ENCODE measurements around the gene ZIC4.

ZIC4 gene

DNA sequence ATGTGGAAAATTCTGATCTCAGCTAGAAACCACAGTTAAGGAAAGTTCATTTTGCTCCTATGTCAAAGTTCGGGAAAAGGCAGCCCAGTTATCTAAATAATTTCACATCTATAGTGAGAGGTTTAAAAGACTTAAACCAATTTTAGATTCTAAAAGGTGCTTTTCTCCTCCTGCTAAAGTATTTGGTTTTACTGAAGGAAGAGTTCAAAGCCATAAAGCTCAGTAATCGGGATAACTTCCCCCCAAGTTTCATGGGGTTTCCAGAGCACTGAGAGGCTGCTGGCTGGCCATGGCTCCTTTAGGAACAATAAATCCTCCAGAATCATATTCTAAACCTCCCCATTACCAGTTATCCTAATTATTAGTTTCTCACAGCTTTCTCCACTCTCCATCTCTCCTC lies 38.2 kb downstream of the ZIC4 start:
- DNase-seq: no peak

DNA sequence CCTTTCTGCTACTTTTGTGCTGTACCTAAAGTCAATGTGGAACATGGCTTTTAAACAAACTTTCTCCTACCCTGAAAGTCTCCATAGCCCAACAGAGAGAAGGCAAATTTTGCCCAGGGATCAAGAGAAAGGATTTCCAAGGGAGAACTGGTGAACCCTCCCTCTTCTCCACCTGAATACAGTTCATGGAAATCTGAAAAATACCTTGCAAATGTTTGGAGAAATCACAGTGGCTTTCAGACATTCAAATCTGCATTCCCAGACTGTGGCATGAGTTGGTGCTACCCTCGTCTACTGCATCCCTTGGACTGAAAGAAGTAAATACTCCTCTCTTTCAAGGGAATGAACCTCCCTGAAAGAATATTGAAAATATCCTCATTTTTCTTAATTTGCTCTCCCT lies 38.7 kb downstream of the ZIC4 start:
- DNase-seq: no peak

DNA sequence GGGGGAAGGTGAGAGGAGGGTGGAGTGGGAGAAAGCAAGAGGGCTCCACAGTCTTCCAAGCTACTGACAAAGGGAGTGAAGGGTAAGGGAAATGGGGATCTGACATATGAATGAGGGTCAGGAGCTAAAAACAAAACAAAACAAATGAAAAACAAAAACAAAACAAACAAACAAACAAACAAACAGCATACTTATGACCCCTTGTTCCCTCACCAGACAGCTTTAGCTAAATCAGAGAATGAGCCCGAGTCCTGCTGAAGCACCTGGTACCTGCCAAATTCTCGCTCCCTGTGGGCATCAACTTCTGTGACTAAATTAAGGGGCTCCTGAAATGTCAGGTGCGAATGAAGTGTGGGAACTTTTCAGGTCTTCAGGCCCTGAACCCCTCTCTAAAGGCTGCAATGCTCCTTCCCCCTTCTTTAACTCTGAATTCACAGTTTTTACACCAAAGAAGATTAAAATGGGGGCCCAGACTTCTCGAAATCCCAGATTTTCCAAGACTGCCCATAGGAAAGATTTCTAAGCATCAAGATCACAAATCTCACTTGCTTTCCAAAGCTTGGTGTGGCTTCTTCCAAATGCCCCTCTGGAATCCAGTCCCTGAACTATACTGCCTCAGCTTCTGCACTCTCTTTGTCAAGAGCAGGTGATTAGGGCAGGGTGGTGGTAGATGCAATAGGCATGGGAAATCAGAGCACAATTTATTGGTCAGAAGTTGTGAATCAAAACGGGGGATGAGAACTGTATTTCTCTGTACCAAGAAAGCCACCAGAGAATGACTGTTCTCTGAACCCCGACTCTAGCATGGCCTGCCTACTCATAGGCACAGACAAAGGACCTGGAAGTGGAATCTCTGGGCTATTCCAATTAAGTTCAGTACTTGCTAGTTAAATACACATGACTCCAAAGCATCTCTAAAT lies 40.9 kb downstream of the ZIC4 start:
- DNase-seq: no peak

- DNase-seq: no peak
Observed at GRCh38 chr3:147364771-147365170, 41.6 kb downstream of the ZIC4 start.

GRCh38 chr3:147361454-147362420 lies 44.6 kb downstream of the ZIC4 start:
- DNase-seq: peak; percentile 24

DNA sequence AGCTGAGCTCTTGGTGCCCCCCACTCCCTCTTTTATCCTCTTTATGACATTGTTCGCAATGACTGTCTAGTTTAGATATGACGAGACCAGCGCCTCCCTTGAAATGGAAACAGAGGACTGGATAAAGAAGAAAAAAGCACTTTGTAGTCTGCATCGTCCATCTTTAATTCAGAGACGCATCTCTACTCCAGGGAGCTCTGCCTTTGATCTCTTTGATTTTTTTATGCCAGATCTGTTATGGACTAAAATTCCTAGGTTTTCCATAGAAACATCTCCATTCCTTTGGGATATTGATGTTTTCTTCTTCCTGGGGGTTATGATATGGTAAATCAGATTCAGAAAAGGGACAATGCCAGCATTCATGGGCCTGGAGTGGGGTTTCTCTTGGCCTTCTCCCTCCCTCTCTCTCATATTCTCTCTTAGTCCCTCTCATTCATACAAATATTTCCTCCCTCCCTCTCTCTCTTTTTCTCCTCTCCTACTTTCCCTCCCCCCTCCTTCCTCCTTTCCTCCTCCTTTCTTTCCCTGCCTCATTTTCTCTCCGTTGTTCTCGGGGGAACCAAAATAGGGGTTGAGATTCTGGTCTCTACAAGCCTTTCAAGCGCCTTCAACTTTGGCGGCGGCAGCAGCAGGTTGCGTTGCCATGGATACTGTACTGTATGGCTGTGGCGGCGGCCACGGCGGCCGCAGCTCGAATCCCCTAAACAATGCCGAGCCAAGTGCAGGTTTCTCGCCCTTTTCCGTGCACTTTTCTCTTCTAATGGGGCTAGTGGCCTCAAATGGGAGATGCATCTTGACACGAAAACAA lies 45.5 kb downstream of the ZIC4 start:
- peak; percentile 73 for DNase-seq

DNA sequence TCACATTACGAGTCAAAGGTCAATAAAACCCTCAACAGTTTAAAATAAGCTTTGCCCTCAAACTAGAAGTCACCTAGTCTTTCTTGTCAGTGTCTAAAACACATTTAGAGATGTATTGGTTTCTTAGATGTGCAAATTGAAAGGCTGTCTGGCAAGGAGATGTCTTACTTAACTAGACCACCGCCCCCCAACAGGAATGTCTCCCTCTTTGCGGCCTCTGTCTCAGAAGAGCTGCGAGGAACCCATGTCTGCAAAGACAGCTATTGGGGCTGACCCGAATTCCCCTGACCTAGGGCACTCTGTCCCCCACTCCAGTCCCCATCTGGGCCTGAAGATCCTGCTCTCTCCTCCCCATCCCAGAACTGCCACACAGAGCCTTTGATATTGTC lies 46.3 kb downstream of the ZIC4 start:
- no peak for DNase-seq

DNA sequence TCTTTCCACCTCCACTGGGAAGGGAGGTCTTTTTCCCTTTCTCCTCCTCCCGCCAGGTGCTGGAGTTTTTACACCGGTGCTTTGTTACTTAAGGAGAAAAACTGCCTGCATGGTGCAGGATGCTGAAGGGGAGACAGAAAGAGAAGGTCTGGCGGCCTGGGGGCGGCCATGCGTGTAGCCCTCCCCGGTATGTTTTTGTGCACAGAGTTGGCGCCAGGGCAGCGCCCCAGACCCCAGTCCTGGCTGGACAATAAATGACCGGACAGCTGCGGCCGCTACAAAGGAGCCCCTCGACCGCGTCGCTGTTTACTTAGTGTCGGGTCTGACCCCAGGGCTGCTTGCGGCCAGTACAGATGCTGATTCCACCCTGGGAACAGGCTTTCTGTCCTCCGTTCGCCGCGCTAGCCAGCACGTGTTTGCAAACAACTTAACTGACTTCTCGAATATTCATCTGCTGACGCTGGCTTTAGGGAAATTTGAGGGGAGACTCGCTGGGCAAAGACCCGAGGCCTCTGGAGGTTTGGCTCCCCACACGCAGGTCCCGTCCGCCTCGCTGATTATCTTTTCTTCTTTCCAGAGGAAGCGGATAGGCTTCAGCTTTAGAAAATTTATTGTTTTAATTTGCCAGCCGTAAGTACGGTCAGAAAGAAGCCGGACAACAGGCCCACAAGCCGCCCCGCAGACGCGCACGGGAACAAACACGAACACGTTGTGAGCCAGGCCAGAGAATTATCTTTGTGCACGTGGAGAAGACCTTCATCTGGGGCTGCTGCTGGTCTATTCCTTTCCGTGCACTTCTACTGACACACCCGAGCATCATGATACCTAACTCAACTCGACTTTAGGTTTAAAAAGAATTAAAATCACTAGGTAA lies 46.9 kb downstream of the ZIC4 start:
- DNase-seq: no peak

DNA sequence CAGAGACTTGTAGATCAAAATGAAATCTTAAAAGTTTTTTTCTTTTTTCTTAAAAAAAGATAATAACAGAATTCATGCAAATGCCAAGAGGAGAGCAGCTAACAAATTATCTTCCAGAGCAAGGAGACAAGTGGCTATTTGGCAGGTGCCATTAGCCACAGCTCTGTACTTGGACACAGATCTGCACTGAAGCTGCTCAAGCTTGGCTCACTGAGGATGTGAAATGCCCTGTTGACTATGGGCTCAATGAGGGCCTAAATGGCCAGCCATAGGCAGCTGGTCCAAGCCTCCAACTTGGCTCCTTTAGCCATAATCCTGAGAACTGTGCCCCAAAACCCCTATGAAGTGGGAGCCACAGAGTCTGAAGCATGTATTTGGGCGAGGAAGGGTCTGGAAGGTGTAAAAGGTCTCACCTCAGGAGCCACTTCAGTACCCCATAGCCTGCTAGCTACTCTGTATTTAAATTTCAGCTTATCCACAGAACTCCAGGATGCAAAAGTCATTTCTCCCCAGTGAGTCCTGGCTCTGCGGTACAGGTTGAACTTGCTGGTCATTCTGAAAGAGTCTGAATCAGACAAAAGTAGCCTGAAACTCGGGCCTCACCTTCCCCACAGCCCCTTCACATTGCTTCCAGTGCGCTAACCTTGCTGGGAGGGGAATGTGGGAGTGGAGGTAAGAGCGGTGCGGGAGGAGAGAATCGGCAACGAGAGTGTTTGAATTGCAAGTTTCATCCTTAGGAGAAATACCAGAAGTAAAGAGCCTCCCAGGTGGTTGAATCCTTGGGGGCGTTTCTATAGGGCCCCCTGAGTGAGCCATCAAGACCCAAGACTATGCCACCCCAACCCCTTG lies 48.0 kb downstream of the ZIC4 start:
- no peak for DNase-seq

GRCh38 chr3:147356909-147357900 lies 49.1 kb downstream of the ZIC4 start:
- DNase-seq: no peak

GRCh38 chr3:147356145-147356908 lies 50.0 kb downstream of the ZIC4 start:
- DNase-seq: no peak

DNA sequence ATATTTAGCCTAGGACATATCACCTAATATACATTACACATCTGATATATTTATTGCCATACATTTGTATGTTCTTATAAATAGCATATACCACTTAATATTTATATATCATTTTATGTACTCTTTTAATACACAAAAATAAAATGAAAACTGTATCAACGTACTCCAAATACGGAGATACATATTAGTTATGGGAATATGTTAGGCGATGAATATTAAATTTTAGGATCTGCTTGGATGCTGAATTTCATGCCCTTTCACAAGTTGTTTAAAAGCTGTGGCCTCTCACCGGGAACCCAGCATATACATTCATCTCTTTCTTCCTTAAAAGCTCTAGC lies 50.6 kb downstream of the ZIC4 start:
- DNase-seq: no peak

DNA sequence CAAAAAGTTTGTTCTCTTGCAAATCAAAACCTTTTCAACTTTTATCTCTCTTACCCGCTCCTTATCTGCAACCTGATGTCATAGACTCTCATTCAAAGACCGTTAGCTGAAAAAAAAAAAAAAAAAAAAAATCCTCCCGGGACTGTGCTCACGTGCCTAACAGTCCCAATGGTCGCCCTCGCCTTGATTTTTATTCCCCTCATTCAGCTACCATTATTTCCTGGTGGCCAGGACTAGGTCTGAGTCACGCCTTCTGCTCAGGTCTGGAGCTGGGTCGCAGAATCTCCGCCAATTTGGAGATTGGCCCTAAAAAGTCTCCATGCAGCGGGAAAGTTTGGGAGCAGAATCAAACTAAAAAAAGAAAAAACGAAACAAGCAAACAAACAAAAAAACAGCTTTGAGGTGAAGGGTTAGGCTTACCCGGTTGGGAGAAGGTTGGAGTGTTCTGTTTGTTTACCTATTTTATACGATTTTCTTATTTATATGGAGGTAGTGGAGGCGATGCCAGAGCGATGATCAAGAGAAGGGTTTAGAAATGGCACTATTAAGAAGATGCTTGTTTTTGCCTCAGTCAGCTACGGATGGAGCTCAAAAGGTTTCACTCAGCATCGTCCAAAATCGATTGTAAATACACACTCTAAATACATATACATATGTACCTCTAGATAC lies 51.1 kb downstream of the ZIC4 start:
- no peak for DNase-seq

GRCh38 chr3:147354623-147355022 lies 51.7 kb downstream of the ZIC4 start:
- no peak for DNase-seq

DNA sequence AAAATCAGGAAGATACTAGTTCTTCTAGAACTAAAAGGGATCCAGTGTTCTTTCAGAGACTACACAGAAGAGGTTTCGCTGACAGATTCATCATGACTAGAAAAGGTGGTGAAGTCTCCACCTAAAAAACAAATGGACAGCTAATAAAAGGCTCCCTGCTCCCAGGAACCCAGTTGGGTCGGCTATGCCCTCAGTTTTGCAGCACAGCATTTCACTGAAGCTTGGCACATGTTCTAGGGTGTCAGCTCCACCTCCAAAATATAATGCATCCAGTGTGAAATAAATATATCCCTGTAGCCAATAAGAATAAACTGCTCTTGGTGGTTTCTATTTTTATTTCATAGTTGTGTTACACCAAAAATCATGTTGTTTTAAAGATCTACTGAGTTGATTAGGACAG lies 55.0 kb downstream of the ZIC4 start:
- DNase-seq: no peak

DNA sequence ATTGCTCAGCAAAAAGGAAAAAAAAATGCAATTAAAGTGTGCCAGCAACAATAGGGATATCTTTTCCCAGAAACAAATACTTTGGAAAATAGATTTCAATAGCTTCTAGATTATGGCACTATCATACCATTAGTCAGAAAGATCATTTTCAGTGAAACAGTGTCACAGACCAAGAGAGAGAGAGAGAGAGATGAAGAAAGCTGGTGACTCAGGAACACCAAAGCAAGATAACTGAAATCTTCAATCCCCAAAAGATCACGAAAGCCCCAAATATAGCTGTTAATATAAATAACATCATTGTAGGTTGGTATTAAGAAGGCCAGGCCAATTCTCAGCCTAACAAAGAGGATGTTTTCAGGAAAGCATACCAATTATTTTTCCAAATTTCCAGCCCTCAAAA lies 57.4 kb downstream of the ZIC4 start:
- no peak for DNase-seq

DNA sequence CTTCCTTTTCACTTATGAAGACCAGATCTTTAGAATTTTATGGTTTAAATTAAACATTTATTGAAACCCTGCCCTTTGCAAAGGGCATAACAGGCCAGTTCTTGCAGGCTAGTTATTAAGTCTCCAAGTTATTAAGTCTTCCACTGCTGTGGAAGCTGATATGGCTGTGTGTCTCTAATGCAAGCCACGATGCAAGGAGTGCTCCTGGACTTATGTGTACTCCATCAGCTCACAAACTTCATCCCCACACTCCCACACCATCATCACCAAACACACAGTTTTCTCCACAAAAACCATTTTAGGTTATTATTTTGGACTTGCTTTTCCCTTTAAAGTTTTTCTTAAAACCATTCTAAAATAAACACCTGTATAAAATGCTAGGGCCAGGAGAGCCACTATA lies 62.4 kb downstream of the ZIC4 start:
- DNase-seq: no peak

GRCh38 chr3:147341727-147342126 lies 64.6 kb downstream of the ZIC4 start:
- no peak for DNase-seq

All from NCI-H774 (cell line).